ENCODE results near the gene TMC3. TPM values are rescaled to one million over a fixed set of nuclear protein-coding genes. Genes with fewer than 3 reads are reported as not detected.

TMC3 gene
- total RNA-seq, 3 donors from 2014 or later = 0.95 TPM; not detected in 2

DNA sequence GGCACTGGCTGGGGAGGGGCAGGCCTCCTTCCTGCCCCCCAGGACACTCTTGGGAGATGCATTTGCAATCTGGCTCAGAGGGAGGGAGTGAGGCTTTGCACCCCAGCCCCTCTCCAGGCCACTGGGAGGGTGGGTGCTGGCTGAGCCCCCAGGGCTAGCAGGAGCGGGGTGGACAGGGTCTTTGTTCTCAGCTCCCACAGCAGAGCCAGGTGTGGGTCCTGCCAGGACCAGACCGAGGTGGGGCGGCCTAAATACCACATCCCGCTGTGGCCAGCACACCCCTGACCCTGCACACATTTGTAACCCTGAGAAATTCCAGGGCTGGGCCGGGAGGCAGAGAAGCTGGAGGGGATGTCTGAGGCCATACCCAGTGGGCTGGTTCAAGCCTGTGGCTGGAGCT, 91.1 kb downstream of the TMC3 start:
- H3K4me3 ChIP-seq = no peak overlapping the region
- no peaks in the 10 kb centered on the region for H3K9me3 ChIP-seq
- TF ChIP-seq CTCF (IDR thresholded peaks at IDR 0.05) = no peak
- intact Hi-C loops (cut with DNase I, micrococcal nuclease) = no loop called here
- H3K36me3 ChIP-seq (ENCODE audit: low read depth) = no peaks in the 10 kb centered on the region
- DNase-seq (no peak), ATAC-seq (no peak)
- peaks cover 18% of the 10 kb centered on the region for H3K4me1 ChIP-seq (ENCODE audit: low read depth)

DNA sequence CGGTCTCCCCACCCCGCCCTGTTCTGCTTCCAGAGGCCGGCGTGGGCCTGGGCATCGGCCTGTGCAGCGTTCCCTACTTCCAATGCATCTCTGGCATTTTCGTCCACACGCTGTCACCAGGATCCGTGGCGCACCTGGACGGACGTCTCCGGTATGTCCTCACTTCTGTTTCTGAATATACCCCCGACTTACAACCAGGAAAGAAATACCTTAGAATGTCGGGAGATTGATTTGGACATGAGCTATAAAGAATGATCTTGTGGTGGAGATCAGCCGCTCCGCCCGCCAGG, 91.5 kb downstream of the TMC3 start:
- Histone ChIP-seq H3K4me1 (ENCODE audit: low read depth) (peaks cover 18% of the 10 kb centered on the region), H3K4me3 (no peak overlapping the region), H3K9me3 (no peaks in the 10 kb centered on the region), H3K36me3 (ENCODE audit: low read depth) (no peaks in the 10 kb centered on the region)
- DNase-seq (no peak), ATAC-seq (no peak)
- TF ChIP-seq CTCF (IDR thresholded peaks at IDR 0.05) = no peak
- intact Hi-C loops (cut with DNase I, micrococcal nuclease) = no loop called here

DNA sequence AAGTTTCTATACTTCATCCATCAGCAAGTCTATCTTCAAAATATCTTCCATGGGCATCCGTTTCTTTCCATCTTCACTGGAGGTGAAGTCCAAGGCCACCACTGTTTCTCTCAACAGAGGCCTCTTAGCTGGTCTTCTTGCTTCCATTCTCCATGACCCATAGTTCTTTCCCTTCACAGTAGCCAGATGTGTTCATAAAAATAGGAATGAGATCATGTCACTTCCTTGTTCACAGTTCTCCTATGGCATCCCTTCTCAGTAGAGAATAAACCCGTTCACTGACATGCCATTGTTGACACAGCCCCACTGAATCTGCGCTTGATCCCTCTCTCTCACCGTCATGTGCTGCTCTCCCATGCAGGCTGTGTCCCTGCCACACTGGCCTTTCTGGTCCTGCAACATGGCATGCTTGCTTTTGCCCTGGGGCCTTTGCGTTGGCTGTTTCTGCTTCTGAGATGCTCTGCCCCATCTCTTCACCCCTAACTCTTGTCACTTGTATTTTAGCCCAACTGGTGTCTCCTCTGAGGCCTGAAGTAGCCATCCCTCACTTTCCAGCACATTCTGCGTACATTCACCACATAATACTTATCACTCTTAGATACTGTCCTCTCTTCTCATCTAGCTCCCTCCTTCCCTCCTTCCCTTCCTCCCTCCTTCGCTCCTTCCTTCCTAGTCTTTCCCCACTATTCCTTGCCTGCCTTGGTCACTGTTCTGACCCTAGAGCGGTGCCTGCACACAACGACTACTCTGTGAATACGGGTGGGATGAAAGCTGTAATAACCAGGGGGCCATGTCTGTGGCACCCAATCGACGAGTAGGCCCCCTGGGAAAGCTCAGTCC, 92.0 kb downstream of the TMC3 start:
- ATAC-seq (no peak), DNase-seq (no peak)
- Histone ChIP-seq H3K4me1 (ENCODE audit: low read depth) (peaks cover 18% of the 10 kb centered on the region), H3K4me3 (no peak overlapping the region), H3K9me3 (no peaks in the 10 kb centered on the region), H3K36me3 (ENCODE audit: low read depth) (no peaks in the 10 kb centered on the region)
- TF ChIP-seq CTCF (IDR thresholded peaks at IDR 0.05) = no peak
- intact Hi-C loops (cut with DNase I, micrococcal nuclease) = no loop called here

- TF ChIP-seq CTCF (IDR thresholded peaks at IDR 0.05) = no peak
- H3K36me3 ChIP-seq (ENCODE audit: low read depth) = no peaks in the 10 kb centered on the region
- ATAC-seq = no peak
- H3K4me3 ChIP-seq = no peak overlapping the region
- intact Hi-C loops (cut with DNase I, micrococcal nuclease) = no loop called here
- peaks cover 18% of the 10 kb centered on the region for H3K4me1 ChIP-seq (ENCODE audit: low read depth)
- DNase-seq = no peak
- H3K9me3 ChIP-seq = no peaks in the 10 kb centered on the region
These were observed 92.6 kb downstream of the TMC3 start for GRCh38 chr15:81281456-81281735.

Other genes with a start within 250 kb of the TMC3 start
- gene CFAP161, start 239.9 kb downstream of the TMC3 start, total RNA-seq = under 1 TPM in 1 of 3 donors, not detected in 2; 0.54 TPM
- gene IL16, start 177.3 kb downstream of the TMC3 start, total RNA-seq = 1 to 10 TPM; 6.2 to 9.5 (median 8.4) TPM
- 10 to 100 TPM; 16.6 to 38.9 (median 33.4) TPM for gene STARD5, start 50.1 kb downstream of the TMC3 start, total RNA-seq

Measured in mucosa of descending colon (tissue), 3 donors.